Measurements from ENCODE around the gene DHX34.

DNA sequence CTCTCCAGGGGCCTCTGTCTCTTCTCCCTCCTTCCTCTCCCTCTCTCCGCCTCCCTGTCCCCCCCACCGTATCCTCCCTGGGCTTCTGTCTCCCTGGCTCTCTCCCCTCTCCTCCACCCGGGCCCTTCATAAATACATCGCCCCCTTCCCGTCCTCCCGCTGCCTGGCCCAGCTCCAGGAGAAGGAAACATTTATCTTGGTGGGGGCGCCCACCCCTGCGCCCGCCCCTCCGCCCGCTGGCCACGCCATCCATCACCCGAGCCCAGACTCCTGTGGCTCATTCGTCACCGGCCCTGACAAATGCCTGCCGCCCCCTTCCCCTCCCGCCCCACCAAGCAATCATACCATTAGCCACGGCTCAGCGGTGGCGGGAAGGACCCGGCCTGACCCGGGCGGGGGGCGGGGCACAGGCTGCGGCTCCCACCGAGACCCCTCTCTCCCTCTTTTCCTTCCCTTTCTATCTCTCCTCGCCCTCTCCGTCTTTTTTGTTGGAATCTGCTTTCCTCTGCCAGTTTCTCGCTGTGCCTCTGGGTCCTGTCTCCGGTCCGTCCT lies 72.8 kb downstream of the DHX34 start:
- TF ChIP-seq, protein P1, sequence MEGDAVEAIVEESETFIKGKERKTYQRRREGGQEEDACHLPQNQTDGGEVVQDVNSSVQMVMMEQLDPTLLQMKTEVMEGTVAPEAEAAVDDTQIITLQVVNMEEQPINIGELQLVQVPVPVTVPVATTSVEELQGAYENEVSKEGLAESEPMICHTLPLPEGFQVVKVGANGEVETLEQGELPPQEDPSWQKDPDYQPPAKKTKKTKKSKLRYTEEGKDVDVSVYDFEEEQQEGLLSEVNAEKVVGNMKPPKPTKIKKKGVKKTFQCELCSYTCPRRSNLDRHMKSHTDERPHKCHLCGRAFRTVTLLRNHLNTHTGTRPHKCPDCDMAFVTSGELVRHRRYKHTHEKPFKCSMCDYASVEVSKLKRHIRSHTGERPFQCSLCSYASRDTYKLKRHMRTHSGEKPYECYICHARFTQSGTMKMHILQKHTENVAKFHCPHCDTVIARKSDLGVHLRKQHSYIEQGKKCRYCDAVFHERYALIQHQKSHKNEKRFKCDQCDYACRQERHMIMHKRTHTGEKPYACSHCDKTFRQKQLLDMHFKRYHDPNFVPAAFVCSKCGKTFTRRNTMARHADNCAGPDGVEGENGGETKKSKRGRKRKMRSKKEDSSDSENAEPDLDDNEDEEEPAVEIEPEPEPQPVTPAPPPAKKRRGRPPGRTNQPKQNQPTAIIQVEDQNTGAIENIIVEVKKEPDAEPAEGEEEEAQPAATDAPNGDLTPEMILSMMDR (conservative IDR thresholded peaks at IDR 0.05 in 1 of 2, IDR thresholded peaks at IDR 0.05 in 1 of 2; ENCODE audit: low read depth in 1 of 2, low read length in 2 of 2): no peak
- no peak for TF ChIP-seq EZH2 (IDR thresholded peaks at IDR 0.05; ENCODE audit: low read length, missing control alignments)

Data from fibroblast of lung (primary cell).